HCT116 (cell line): ENCODE data around the gene LRRC14B. TPM values are rescaled to one million over a fixed set of nuclear protein-coding genes. Genes with fewer than 3 reads are reported as not detected.

Experiments used
- ATAC-seq: fragments of 200-7000 bp; cut with Tn5 transposase; 2 replicates; pipeline ENCODE4 v1.9.1; 2020; ENCODE audit warnings: mild to moderate bottlenecking, moderate library complexity
- BruUV-seq: library from RNA; stranded (reverse); fragments of 400-500 nt; replicated peaks from 2 replicates; lab custom pipeline; 2021; lab: Mats Ljungman, UMichigan
- CTCF ChIA-PET: fragments of 300-600 bp; sonication (Branson Sonifier 250); formaldehyde crosslinking; loops from one replicate; lab custom pipeline; 2021; ENCODE audit warnings: antibody characterized with exemption; lab: Charles Lee
- POLR2A ChIA-PET: fragments of 300-600, 350-600 bp; sonication (Branson Sonifier 250); formaldehyde crosslinking; loops from one replicate; lab custom pipeline; 2021; ENCODE audit warnings: antibody characterized with exemption; lab: Charles Lee
- RAD21 ChIA-PET, 2 experiments: fragments of 300-600 bp; sonication (Branson Sonifier 250); formaldehyde crosslinking; loops; one replicate each; lab custom pipeline; 2023; ENCODE audit warnings: low total read pairs in 2 of 2; ENCODE audit not compliant: uncharacterized antibody in 2 of 2, unreplicated experiment in 2 of 2, low non-redundant PET in 1 of 2; lab: Charles Lee
- DNase-seq: peaks from one replicate; pipeline ENCODE4 v3.0.0-alpha.2; 2010; ENCODE audit warnings: low read depth, low spot score
- H2AFZ ChIP-seq: fragments of 200-600 bp; shearing (Covaris generic), sonication (generic); 2 replicates; pipeline ENCODE4 v1.6.1; 2017; ENCODE audit warnings: low read depth, mixed run types, mixed read lengths, antibody characterized with exemption, low read length; ENCODE audit not compliant: poor library complexity, severe bottlenecking
- H3K27ac ChIP-seq: 2 replicates; pipeline ENCODE4 v1.5.1; 2012; ENCODE audit warnings: low read depth, low read length
- H3K27me3 ChIP-seq: fragments of 200-600 bp; sonication (generic); 2 replicates; pipeline ENCODE4 v1.6.1; 2016; ENCODE audit warnings: mixed run types, low read length, mixed read lengths; ENCODE audit not compliant: insufficient read depth
- H3K36me3 ChIP-seq, 2 experiments: fragments of 200-500 bp in 1 of 2; fragments of 200-600 bp in 1 of 2; sonication (Bioruptor generic) in 1 of 2; sonication (generic) in 1 of 2; 2 replicates each; pipeline versions ENCODE4 v1.5.1 to v1.6.1; 2014 to 2016; ENCODE audit warnings: low read length in 2 of 2, inconsistent platforms in 1 of 2, mixed read lengths in 1 of 2, mixed run types in 1 of 2; ENCODE audit not compliant: insufficient read depth in 2 of 2, control insufficient read depth in 1 of 2
- H3K4me1 ChIP-seq, 2 experiments: fragments of 200-600 bp in 1 of 2; sonication (generic) in 1 of 2; 2 replicates each; pipeline versions ENCODE4 v1.5.1 to v1.6.1; 2012 to 2017; ENCODE audit warnings: low read length in 2 of 2, inconsistent platforms in 1 of 2, mild to moderate bottlenecking in 1 of 2, mixed read lengths in 1 of 2, mixed run types in 1 of 2, moderate library complexity in 1 of 2; ENCODE audit not compliant: insufficient read depth in 2 of 2, control insufficient read depth in 1 of 2
- H3K4me2 ChIP-seq: fragments of 200-600 bp; sonication (generic); 2 replicates; pipeline ENCODE4 v1.6.1; 2017; ENCODE audit warnings: mixed run types, low read length, mixed read lengths
- H3K4me3 ChIP-seq, 2 experiments: fragments of 200-600 bp in 1 of 2; sonication (generic) in 1 of 2; replicated peaks in 1 of 2; 2 replicates each; pipeline ENCODE4 v1.5.1; 2011 to 2016; ENCODE audit warnings: low read length in 2 of 2, control low read depth in 1 of 2, low read depth in 1 of 2, mild to moderate bottlenecking in 1 of 2, mixed read lengths in 1 of 2, mixed run types in 1 of 2
- H3K79me2 ChIP-seq: fragments of 200-600 bp; sonication (generic); 2 replicates; pipeline ENCODE4 v1.6.1; 2017; ENCODE audit warnings: mild to moderate bottlenecking, mixed run types, low read length, moderate library complexity, mixed read lengths; ENCODE audit not compliant: insufficient read depth
- H3K9ac ChIP-seq: fragments of 200-600 bp; sonication (generic); 2 replicates; pipeline ENCODE4 v1.6.1; 2016; ENCODE audit warnings: low read length, mixed read lengths
- H3K9me2 ChIP-seq: fragments of 200-600 bp; sonication (generic), shearing (Covaris generic); 2 replicates; pipeline ENCODE4 v1.6.1; 2017; ENCODE audit warnings: mixed run types, mild to moderate bottlenecking, moderate library complexity; ENCODE audit not compliant: insufficient read depth
- H3K9me3 ChIP-seq, 2 experiments: fragments of 200-500 bp in 1 of 2; fragments of 200-600 bp in 1 of 2; sonication (Bioruptor generic) in 1 of 2; sonication (generic) in 1 of 2; 2 replicates each; pipeline ENCODE4 v1.6.1; 2014 to 2017; ENCODE audit warnings: low read length in 2 of 2, mixed read lengths in 2 of 2, inconsistent platforms in 1 of 2, low read depth in 1 of 2, mild to moderate bottlenecking in 1 of 2, mixed run types in 1 of 2, moderate library complexity in 1 of 2; ENCODE audit not compliant: control insufficient read depth in 1 of 2, insufficient read depth in 1 of 2
- H4K20me1 ChIP-seq: fragments of 200-600 bp; sonication (generic), shearing (Covaris generic); 2 replicates; pipeline ENCODE4 v1.6.1; 2017; ENCODE audit warnings: mixed run types, mild to moderate bottlenecking, moderate library complexity; ENCODE audit not compliant: insufficient read depth
- ATF3 ChIP-seq: IDR thresholded peaks from 2 replicates; pipeline ENCODE4 v1.6.1; 2012
- CEBPB ChIP-seq: IDR thresholded peaks from 2 replicates; pipeline ENCODE4 v1.6.1; 2012; ENCODE audit warnings: low read depth
- CTCF ChIP-seq, 3 experiments: fragments of 200-600 bp in 1 of 3; sonication (generic) in 1 of 3; IDR thresholded peaks in 2 of 3; conservative IDR thresholded peaks in 1 of 3; 2 replicates each; pipeline ENCODE4 v1.5.1; 2012 to 2017; ENCODE audit warnings: low read depth in 2 of 3, low read length in 2 of 3, antibody characterized with exemption in 1 of 3, borderline replicate concordance in 1 of 3, control low read depth in 1 of 3, mild to moderate bottlenecking in 1 of 3, mixed read lengths in 1 of 3, mixed run types in 1 of 3, moderate library complexity in 1 of 3; ENCODE audit not compliant: insufficient read depth in 1 of 3
- EZH2 ChIP-seq: fragments of 200-600 bp; sonication (generic); IDR thresholded peaks from 2 replicates; pipeline ENCODE4 v1.6.1; 2017; ENCODE audit warnings: antibody characterized with exemption, mixed run types
- FOSL1 ChIP-seq: IDR thresholded peaks from 2 replicates; pipeline ENCODE4 v1.6.1; 2012; ENCODE audit warnings: low read depth
- JUND ChIP-seq: IDR thresholded peaks from 2 replicates; pipeline ENCODE4 v1.6.1; 2012
- RAD21 ChIP-seq: IDR thresholded peaks from 2 replicates; pipeline ENCODE4 v1.6.1; 2012; ENCODE audit warnings: low read depth, mild to moderate bottlenecking
- SP1 ChIP-seq: IDR thresholded peaks from 2 replicates; pipeline ENCODE4 v1.6.1; 2012; ENCODE audit warnings: low read depth
- TCF7L2 ChIP-seq: IDR thresholded peaks from 2 replicates; pipeline ENCODE4 v1.7.0; 2011; ENCODE audit warnings: borderline replicate concordance, inconsistent platforms; ENCODE audit not compliant: insufficient read depth, insufficient read length; ENCODE audit errors: extremely low read depth
- YY1 ChIP-seq: IDR thresholded peaks from 2 replicates; pipeline ENCODE4 v1.6.1; 2011; ENCODE audit warnings: low read length, low read depth, moderate library complexity, mild to moderate bottlenecking; ENCODE audit not compliant: insufficient replicate concordance; ENCODE audit errors: extremely low read depth
- ZNF274 ChIP-seq: fragments of 200-500 bp; sonication (Bioruptor generic); IDR thresholded peaks from 2 replicates; pipeline ENCODE4 v1.6.1; 2014; ENCODE audit warnings: mild to moderate bottlenecking, low read depth, low read length, inconsistent platforms
- intact Hi-C: fragments of 100-400 bp; cut with micrococcal nuclease; formaldehyde crosslinking; loops from 2 replicates; pipeline ENCODE4 v1.10.0; 2022
- total RNA-seq: library from RNA; stranded (reverse); gene quantifications from one replicate; pipeline ENCODE4 v1.2.1, GENCODE V29; 2021; ENCODE audit not compliant: unreplicated experiment
- TF ChIP-seq, protein P1 (sequence below): IDR thresholded peaks from 2 replicates; pipeline ENCODE4 v1.6.1; 2012; ENCODE audit warnings: low read depth
- TF ChIP-seq, protein P2 (sequence below): IDR thresholded peaks from 2 replicates; pipeline ENCODE4 v1.6.1; 2012

The LRRC14B gene
- total RNA-seq, 1 experiment from 2014 or later: not detected

- TF ChIP-seq, protein P1, sequence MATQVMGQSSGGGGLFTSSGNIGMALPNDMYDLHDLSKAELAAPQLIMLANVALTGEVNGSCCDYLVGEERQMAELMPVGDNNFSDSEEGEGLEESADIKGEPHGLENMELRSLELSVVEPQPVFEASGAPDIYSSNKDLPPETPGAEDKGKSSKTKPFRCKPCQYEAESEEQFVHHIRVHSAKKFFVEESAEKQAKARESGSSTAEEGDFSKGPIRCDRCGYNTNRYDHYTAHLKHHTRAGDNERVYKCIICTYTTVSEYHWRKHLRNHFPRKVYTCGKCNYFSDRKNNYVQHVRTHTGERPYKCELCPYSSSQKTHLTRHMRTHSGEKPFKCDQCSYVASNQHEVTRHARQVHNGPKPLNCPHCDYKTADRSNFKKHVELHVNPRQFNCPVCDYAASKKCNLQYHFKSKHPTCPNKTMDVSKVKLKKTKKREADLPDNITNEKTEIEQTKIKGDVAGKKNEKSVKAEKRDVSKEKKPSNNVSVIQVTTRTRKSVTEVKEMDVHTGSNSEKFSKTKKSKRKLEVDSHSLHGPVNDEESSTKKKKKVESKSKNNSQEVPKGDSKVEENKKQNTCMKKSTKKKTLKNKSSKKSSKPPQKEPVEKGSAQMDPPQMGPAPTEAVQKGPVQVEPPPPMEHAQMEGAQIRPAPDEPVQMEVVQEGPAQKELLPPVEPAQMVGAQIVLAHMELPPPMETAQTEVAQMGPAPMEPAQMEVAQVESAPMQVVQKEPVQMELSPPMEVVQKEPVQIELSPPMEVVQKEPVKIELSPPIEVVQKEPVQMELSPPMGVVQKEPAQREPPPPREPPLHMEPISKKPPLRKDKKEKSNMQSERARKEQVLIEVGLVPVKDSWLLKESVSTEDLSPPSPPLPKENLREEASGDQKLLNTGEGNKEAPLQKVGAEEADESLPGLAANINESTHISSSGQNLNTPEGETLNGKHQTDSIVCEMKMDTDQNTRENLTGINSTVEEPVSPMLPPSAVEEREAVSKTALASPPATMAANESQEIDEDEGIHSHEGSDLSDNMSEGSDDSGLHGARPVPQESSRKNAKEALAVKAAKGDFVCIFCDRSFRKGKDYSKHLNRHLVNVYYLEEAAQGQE: no peak
- TF ChIP-seq CEBPB: no peak
- TF ChIP-seq, all 23 proteins: peak for 0
Observed at GRCh38 chr5:144941-145340, 46.4 kb upstream of the LRRC14B start (continued).

DNA sequence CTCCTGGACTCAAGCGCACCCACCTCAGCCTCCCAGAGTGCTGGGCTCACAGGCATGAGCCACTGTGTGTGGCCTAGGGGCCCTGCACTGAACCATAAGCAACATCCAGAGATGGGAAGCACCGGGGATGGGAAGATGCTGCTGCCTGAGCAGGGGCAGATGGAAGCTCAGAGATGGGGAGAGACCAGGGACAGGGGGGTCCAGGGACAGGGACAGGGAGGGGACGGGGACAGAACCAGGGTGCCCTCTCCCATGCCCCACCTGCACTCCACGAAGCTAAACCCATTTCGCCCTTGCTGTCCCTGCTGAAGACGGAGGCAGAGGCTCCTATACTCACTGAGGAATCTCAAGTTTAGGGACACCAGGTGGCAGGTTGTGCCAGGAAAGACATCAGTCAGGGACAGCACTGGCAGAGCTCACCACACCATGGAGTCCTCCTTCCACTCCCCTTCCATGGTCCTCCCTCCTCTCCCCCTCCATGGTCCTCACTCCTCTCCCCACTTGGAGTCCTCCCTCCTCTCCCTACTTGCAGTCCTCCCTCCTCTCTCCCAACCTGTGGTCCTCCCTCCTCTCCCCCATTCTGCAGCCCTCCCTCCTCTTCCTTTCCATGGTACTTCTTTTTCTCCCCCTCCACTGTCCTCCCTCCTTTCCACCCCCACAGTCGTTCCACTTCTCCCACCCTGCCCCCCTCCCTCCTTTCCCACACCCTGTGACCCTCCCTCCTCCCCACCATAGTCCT lies 45.5 kb upstream of the LRRC14B start:
- CTCF ChIA-PET: no interaction called here
- intact Hi-C loops: no loop called here

More for the DNA sequence above, 45.5 kb upstream of the LRRC14B start:
- H3K4me3 ChIP-seq: no peak overlapping the region
- POLR2A ChIA-PET: no interaction called here
- no peaks in the 10 kb centered on the region for H3K79me2 ChIP-seq
- H3K4me1 ChIP-seq: no peaks in the 10 kb centered on the region
- H3K4me2 ChIP-seq: no peak overlapping the region
- DNase-seq (no peak), ATAC-seq (no peak)
- no TSS peak for BruUV-seq
- TF ChIP-seq RAD21 (no peak), TCF7L2 (no peak), ATF3 (no peak), CTCF (IDR thresholded peaks at IDR 0.05 in 2 of 3, conservative IDR thresholded peaks at IDR 0.05 in 1 of 3; ENCODE audit: borderline replicate concordance in 1 of 3, insufficient read depth in 1 of 3, low read depth in 2 of 3, low read length in 2 of 3) (no peak), SP1 (no peak), FOSL1 (no peak), EZH2 (no peak), JUND (no peak), CEBPB (no peak), YY1 (no peak), ZNF274 (no peak)
- TF ChIP-seq, protein P1: no peak
- TF ChIP-seq, protein P2, sequence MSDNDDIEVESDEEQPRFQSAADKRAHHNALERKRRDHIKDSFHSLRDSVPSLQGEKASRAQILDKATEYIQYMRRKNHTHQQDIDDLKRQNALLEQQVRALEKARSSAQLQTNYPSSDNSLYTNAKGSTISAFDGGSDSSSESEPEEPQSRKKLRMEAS: no peak
- H4K20me1 ChIP-seq: no peaks in the 10 kb centered on the region
- no peak overlapping the region for H2AFZ ChIP-seq
- no peaks in the 10 kb centered on the region for H3K27me3 ChIP-seq
- peaks cover 4 to 9% of the 10 kb centered on the region in 2 experiments; a peak in 2 of 4 replicates for H3K9me3 ChIP-seq
- H3K9ac ChIP-seq: no peak overlapping the region
- H3K36me3 ChIP-seq: no peaks in the 10 kb centered on the region
- RAD21 ChIA-PET: no interaction called here
- H3K9me2 ChIP-seq: no peaks in the 10 kb centered on the region
- H3K27ac ChIP-seq: no peak overlapping the region
